Transverse colon (tissue), 3 donors: ENCODE data around the gene P2RX6.

ENCODE experiments used
- EP300 ChIP-seq: sonication (generic); formaldehyde crosslinking; IDR thresholded peaks from one replicate; pipeline ENCODE4 v1.6.1; 2017; ENCODE audit warnings: antibody characterized with exemption, low read depth
- TF ChIP-seq, protein P1 (sequence below), 5 experiments: fragments of 200-600 bp in 3 of 5; fragments of 450-650 bp in 2 of 5; sonication (generic) in 3 of 5; IDR thresholded peaks; 1 replicate in 2 of 5; 2 replicates in 3 of 5; pipeline ENCODE4 v1.5.1; 2016 to 2017; ENCODE audit warnings: antibody characterized with exemption in 5 of 5, inconsistent platforms in 3 of 5, mild to moderate bottlenecking in 2 of 5, moderate library complexity in 1 of 5

GRCh38 chr22:21051145-21051830 is 36.3 kb downstream of the P2RX6 start:
- no peak for TF ChIP-seq EP300
- TF ChIP-seq, protein P1, sequence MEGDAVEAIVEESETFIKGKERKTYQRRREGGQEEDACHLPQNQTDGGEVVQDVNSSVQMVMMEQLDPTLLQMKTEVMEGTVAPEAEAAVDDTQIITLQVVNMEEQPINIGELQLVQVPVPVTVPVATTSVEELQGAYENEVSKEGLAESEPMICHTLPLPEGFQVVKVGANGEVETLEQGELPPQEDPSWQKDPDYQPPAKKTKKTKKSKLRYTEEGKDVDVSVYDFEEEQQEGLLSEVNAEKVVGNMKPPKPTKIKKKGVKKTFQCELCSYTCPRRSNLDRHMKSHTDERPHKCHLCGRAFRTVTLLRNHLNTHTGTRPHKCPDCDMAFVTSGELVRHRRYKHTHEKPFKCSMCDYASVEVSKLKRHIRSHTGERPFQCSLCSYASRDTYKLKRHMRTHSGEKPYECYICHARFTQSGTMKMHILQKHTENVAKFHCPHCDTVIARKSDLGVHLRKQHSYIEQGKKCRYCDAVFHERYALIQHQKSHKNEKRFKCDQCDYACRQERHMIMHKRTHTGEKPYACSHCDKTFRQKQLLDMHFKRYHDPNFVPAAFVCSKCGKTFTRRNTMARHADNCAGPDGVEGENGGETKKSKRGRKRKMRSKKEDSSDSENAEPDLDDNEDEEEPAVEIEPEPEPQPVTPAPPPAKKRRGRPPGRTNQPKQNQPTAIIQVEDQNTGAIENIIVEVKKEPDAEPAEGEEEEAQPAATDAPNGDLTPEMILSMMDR (IDR thresholded peaks at IDR 0.05), result no peak
